HCT116 (cell line): ENCODE data around the gene GPLD1.

Experiments used
- CBX3 ChIP-seq: IDR thresholded peaks from 2 replicates; pipeline ENCODE4 v1.6.1; 2012; ENCODE audit warnings: low read depth
- ELF1 ChIP-seq: IDR thresholded peaks from 2 replicates; pipeline ENCODE4 v1.6.1; 2012; ENCODE audit warnings: low read depth, borderline replicate concordance
- EZH2 ChIP-seq: fragments of 200-600 bp; sonication (generic); IDR thresholded peaks from 2 replicates; pipeline ENCODE4 v1.6.1; 2017; ENCODE audit warnings: antibody characterized with exemption, mixed run types
- JUND ChIP-seq: IDR thresholded peaks from 2 replicates; pipeline ENCODE4 v1.6.1; 2012
- POLR2A ChIP-seq: IDR thresholded peaks from 2 replicates; pipeline ENCODE4 v1.7.0; 2011; ENCODE audit warnings: borderline replicate concordance; ENCODE audit not compliant: insufficient read depth, insufficient read length; ENCODE audit errors: extremely low read depth
- POLR2AphosphoS5 ChIP-seq: IDR thresholded peaks from 2 replicates; pipeline ENCODE4 v1.6.1; 2011; ENCODE audit warnings: mild to moderate bottlenecking, low read depth, low read length, moderate library complexity
- RAD21 ChIP-seq: IDR thresholded peaks from 2 replicates; pipeline ENCODE4 v1.6.1; 2012; ENCODE audit warnings: low read depth, mild to moderate bottlenecking
- TCF7L2 ChIP-seq: IDR thresholded peaks from 2 replicates; pipeline ENCODE4 v1.7.0; 2011; ENCODE audit warnings: borderline replicate concordance, inconsistent platforms; ENCODE audit not compliant: insufficient read depth, insufficient read length; ENCODE audit errors: extremely low read depth
- ZFX ChIP-seq: fragments of 450-650 bp; IDR thresholded peaks from 2 replicates; pipeline ENCODE4 v1.6.1; 2017
- TF ChIP-seq, protein P1 (sequence below), 3 experiments: fragments of 200-600 bp in 1 of 3; sonication (generic) in 1 of 3; IDR thresholded peaks in 2 of 3; conservative IDR thresholded peaks in 1 of 3; 2 replicates each; pipeline ENCODE4 v1.5.1; 2012 to 2017; ENCODE audit warnings: low read depth in 2 of 3, low read length in 2 of 3, antibody characterized with exemption in 1 of 3, borderline replicate concordance in 1 of 3, control low read depth in 1 of 3, mild to moderate bottlenecking in 1 of 3, mixed read lengths in 1 of 3, mixed run types in 1 of 3, moderate library complexity in 1 of 3; ENCODE audit not compliant: insufficient read depth in 1 of 3
- TF ChIP-seq, protein P2 (sequence below): IDR thresholded peaks from 2 replicates; pipeline ENCODE4 v1.6.1; 2012

DNA sequence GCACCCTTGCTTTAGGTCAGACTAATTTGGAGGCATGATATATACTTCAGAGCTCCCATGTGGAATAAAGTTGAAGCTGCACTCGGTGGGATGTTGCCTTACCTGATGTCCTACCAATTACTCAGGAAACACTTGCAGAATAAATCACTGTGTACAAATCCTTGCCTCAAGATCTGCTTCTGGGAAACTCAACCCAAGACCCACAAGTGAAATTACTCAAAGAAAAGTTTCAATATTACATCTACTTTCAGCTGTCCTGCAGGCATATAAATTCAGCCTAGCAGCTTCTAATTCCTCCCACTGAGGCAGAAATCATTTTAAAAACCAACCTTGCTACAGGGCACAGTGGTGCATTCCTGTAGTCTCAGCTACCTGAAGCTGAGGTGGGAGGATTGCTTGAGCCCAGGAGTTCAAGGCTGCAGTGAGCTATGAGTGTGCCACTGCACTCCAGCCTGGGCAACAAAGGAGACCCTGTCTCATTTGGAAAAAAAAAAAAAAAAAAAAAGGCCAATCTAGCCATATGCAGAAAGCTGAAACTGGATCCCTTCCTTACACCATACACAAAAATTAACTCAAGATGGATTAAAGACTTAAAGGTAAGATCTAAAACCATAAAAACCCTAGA lies 110.8 kb downstream of the GPLD1 start:
- TF ChIP-seq, protein P1, sequence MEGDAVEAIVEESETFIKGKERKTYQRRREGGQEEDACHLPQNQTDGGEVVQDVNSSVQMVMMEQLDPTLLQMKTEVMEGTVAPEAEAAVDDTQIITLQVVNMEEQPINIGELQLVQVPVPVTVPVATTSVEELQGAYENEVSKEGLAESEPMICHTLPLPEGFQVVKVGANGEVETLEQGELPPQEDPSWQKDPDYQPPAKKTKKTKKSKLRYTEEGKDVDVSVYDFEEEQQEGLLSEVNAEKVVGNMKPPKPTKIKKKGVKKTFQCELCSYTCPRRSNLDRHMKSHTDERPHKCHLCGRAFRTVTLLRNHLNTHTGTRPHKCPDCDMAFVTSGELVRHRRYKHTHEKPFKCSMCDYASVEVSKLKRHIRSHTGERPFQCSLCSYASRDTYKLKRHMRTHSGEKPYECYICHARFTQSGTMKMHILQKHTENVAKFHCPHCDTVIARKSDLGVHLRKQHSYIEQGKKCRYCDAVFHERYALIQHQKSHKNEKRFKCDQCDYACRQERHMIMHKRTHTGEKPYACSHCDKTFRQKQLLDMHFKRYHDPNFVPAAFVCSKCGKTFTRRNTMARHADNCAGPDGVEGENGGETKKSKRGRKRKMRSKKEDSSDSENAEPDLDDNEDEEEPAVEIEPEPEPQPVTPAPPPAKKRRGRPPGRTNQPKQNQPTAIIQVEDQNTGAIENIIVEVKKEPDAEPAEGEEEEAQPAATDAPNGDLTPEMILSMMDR (IDR thresholded peaks at IDR 0.05 in 2 of 3, conservative IDR thresholded peaks at IDR 0.05 in 1 of 3; ENCODE audit: borderline replicate concordance in 1 of 3, insufficient read depth in 1 of 3, low read depth in 2 of 3, low read length in 2 of 3): no peak
- TF ChIP-seq ELF1 (no peak), CBX3 (no peak), POLR2A (no peak), EZH2 (no peak), JUND (no peak), POLR2AphosphoS5 (no peak), TCF7L2 (no peak), ZFX (no peak), RAD21 (no peak)
- TF ChIP-seq, protein P2, sequence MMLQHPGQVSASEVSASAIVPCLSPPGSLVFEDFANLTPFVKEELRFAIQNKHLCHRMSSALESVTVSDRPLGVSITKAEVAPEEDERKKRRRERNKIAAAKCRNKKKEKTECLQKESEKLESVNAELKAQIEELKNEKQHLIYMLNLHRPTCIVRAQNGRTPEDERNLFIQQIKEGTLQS: no peak
